Gastrocnemius medialis (tissue), 4 donors: ENCODE data around the gene RREB1. TPM values are rescaled to one million over a fixed set of nuclear protein-coding genes. Genes with fewer than 3 reads are reported as not detected.

Experiments used
- ATAC-seq, 2 donors: fragments of 150-250 bp; one replicate each; pipeline ENCODE4 v1.9.1; 2016
- DNase-seq, 2 donors: peaks; one replicate each; pipeline ENCODE4 v3.0.0-alpha.2; 2019
- H3K27ac ChIP-seq, 4 donors: fragments of 200-600 bp; sonication (generic); 1 replicate in 1 of 4; 2 replicates in 3 of 4; pipeline ENCODE4 v1.5.1; 2016 to 2018; ENCODE audit warnings: mild to moderate bottlenecking in 2 of 4, moderate library complexity in 1 of 4
- H3K27me3 ChIP-seq, 3 donors: fragments of 200-600 bp; sonication (generic) in 2 of 3; 1 replicate in 1 of 3; 2 replicates in 2 of 3; pipeline versions ENCODE4 v1.5.1 to v1.6.0; 2016 to 2019; ENCODE audit warnings: mild to moderate bottlenecking in 1 of 3, moderate library complexity in 1 of 3
- H3K36me3 ChIP-seq, 2 donors: fragments of 200-600 bp; sonication (generic) in 1 of 2; one replicate each; pipeline ENCODE4 v1.5.1; 2017 to 2018
- H3K4me1 ChIP-seq, 2 donors: fragments of 200-600 bp; sonication (generic) in 1 of 2; one replicate each; pipeline ENCODE4 v1.5.1; 2016 to 2017; ENCODE audit warnings: mild to moderate bottlenecking in 2 of 2
- H3K4me3 ChIP-seq, 4 donors: fragments of 200-600 bp; sonication (generic) in 3 of 4; 1 replicate in 1 of 4; 2 replicates in 3 of 4; pipeline ENCODE4 v1.5.1; 2016 to 2019; ENCODE audit warnings: mild to moderate bottlenecking in 2 of 4
- H3K9me3 ChIP-seq, 3 donors: fragments of 200-600 bp; sonication (generic) in 2 of 3; 1 replicate in 1 of 3; 2 replicates in 2 of 3; pipeline ENCODE4 v1.5.1; 2016 to 2019
- CTCF ChIP-seq, 5 experiments: fragments of 450-650 bp in 3 of 5; fragments of 200-600 bp in 2 of 5; sonication (generic) in 2 of 5; IDR thresholded peaks in 4 of 5; conservative IDR thresholded peaks in 1 of 5; 1 replicate in 4 of 5; 2 replicates in 1 of 5; pipeline ENCODE4 v1.5.1; 2016 to 2019; ENCODE audit warnings: antibody characterized with exemption in 5 of 5, mild to moderate bottlenecking in 3 of 5, moderate library complexity in 3 of 5
- POLR2A ChIP-seq, 2 donors: fragments of 450-650 bp; IDR thresholded peaks; one replicate each; pipeline ENCODE4 v1.6.1; 2017; ENCODE audit warnings: antibody characterized with exemption in 2 of 2, mild to moderate bottlenecking in 2 of 2, moderate library complexity in 2 of 2
- in situ Hi-C, 4 donors: fragments of 200-750 bp; cut with MboI; loops; one replicate each; pipeline versions ENCODE4 v1.15.0 to v1.8.0; 2017; ENCODE audit warnings: low sequenced_read_pairs in 4 of 4
- intact Hi-C: fragments of 100-400 bp; cut with DNase I; formaldehyde crosslinking; loops from one replicate; pipeline ENCODE4 v1.15.1; 2023; ENCODE audit warnings: low total_unique reads
- total RNA-seq, 4 donors: library from RNA; depleted of rRNA; stranded (reverse); fragments of >200 nt; gene quantifications; one replicate each; pipeline versions ENCODE4 v1.1.0 to v1.2.3, GENCODE V29; 2016

The RREB1 gene
- total RNA-seq, 4 donors from 2014 or later: 18.0 to 41.3 (median 39.2) TPM

DNA sequence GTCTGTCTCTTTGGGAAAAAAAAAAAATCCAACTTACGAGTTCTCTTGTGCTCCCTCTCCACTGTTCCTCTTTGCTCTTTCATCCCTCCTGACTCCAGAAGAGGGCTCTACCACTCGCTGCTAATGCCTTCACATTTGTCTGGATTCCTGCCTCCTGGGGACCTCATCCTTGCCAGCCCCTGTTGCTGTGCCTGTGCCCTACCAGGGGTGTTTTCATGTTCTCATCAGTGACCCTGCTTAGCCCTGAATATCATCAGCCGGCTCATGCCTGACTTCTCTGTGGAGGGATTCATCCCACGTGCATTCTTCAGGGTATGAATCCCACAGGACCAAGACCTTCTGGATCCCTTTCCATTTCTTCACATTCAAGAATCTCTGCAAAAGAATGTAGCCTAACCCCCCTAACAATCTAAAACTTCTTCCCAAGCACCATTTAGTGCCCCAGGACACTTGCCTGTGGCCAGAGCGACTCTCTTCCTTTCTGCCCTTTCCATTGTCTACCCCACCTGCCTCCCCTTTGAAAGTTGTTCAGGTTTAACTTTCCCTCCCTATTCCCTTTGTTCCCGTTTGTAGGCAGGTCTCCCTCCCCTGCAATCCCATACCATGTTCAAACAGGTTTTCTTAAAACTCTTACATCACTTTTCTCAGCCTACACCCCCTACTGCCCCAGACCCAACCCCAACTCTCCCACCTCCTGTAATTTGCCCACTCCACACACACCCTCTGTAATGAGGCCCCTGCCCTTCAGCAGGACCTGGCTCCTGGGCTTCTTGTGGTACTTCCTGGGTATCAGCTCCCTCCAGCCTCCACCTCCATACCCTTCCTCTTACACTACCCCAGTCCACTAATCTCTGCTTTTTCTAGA lies 50.2 kb downstream of the RREB1 start:
- DNase-seq (no peak), ATAC-seq (no peak)
- TF ChIP-seq POLR2A (IDR thresholded peaks at IDR 0.05): no peak
- TF ChIP-seq CTCF (IDR thresholded peaks at IDR 0.05 in 4 of 5, conservative IDR thresholded peaks at IDR 0.05 in 1 of 5): no peak
- no peak overlapping the region for H3K4me3 ChIP-seq
- H3K27ac ChIP-seq: peak overlapping the region; percentile 9 to 75 (median 24)
- H3K4me1 ChIP-seq: peaks cover 64 to 73% of the 10 kb centered on the region in 2 donors
- in situ Hi-C loops: no loop called here
- H3K36me3 ChIP-seq: no peaks in the 10 kb centered on the region
- H3K27me3 ChIP-seq: no peaks in the 10 kb centered on the region
- intact Hi-C loops: no loop called here
- H3K9me3 ChIP-seq: no peaks in the 10 kb centered on the region

DNA sequence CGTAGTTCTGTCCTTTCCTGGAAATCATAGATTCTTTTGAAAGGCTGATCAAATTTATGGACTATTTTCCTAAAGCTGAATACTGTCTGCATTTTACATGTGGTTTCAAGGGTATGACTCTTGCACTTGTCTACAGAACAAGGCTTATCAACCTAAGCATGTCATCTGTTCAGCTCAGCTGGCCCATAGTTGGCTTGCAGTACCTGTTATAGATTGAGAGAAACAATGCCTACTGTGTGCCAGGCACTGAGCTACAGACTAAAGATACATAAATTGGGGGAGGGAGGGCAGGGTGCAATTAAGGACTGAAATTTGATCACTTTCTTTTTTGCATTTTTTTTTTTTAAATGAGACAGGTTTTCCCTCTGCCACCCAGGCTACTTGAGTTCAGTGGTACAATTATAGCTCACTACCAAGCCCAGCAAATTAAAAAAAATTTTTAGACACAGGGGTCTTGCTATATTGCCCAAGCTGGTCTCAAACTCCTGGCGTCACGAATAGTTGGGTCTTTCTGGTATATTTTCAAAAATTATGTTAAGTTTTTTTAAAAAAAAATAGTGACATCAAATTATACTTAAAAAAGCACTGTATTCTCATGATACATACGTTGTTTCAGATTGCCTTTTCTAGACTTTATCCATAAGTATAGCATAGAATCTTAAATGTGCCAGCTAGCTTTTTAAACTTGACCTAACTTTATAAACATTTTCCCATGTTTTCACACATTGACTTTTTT lies 52.2 kb downstream of the RREB1 start:
- DNase-seq (no peak), ATAC-seq (no peak)
- TF ChIP-seq POLR2A (IDR thresholded peaks at IDR 0.05) (no peak), CTCF (IDR thresholded peaks at IDR 0.05 in 4 of 5, conservative IDR thresholded peaks at IDR 0.05 in 1 of 5) (no peak)
- peaks cover 68 to 71% of the 10 kb centered on the region in 2 donors for H3K4me1 ChIP-seq
- no peak overlapping the region for H3K4me3 ChIP-seq
- peak overlapping the region; percentile 9 to 75 (median 30) for H3K27ac ChIP-seq
- in situ Hi-C loops: no loop called here
- intact Hi-C loops: no loop called here
- no peaks in the 10 kb centered on the region for H3K9me3 ChIP-seq
- no peaks in the 10 kb centered on the region for H3K27me3 ChIP-seq
- no peaks in the 10 kb centered on the region for H3K36me3 ChIP-seq

DNA sequence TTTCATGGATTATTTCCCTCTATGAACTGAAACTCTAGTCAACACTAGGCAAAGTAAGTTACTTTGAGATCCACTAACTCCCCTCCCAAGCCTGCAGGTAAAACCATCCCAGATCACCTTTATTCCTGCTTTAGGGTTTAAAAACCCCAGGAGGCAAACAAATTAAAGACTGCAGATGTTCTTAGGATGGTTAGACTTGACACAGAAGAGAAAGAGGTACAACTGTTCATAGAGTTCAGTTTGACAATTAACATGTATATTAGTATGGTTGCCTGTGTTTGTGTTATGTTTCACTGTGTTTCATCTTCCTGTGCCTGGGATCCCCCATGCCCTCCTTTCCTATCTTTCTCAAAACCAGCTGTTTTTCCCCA lies 53.5 kb downstream of the RREB1 start:
- H3K4me1 ChIP-seq: peaks cover 68 to 71% of the 10 kb centered on the region in 2 donors

DNA sequence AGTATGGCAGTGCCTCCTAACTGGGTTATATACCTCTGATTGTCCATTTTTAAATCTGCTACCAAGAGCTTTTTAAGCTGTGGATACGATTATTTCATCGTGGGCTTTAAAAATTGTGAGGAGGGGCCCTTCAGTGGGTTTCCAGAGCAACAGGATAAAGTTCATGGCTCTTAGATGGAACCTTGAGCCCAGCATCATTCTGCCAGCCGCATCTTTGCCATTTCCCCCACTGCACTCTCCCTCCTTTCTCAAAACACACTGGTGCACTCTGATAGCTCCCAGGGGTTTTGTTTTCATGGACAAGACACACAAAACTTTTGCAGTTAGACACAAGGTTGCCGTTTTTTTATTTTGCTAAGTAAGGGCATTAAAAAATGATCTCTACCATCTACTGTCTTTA lies 54.1 kb downstream of the RREB1 start:
- Histone ChIP-seq H3K27ac (peak overlapping the region in 3 of 4 donors; percentile 1 to 30 (median 15)), H3K27me3 (no peaks in the 10 kb centered on the region), H3K4me1 (peaks cover 68 to 71% of the 10 kb centered on the region in 2 donors), H3K4me3 (no peak overlapping the region), H3K9me3 (no peaks in the 10 kb centered on the region), H3K36me3 (no peaks in the 10 kb centered on the region)
- intact Hi-C loops (no loop called here), in situ Hi-C loops (no loop called here)
- no peak for ATAC-seq
- DNase-seq: no peak
- TF ChIP-seq CTCF (IDR thresholded peaks at IDR 0.05 in 4 of 5, conservative IDR thresholded peaks at IDR 0.05 in 1 of 5): no peak
- TF ChIP-seq POLR2A (IDR thresholded peaks at IDR 0.05): no peak

More for the DNA sequence above, 53.5 kb downstream of the RREB1 start:
- Histone ChIP-seq H3K4me3 (no peak overlapping the region), H3K27me3 (no peaks in the 10 kb centered on the region), H3K9me3 (no peaks in the 10 kb centered on the region), H3K27ac (no peak overlapping the region), H3K36me3 (no peaks in the 10 kb centered on the region)
- in situ Hi-C loops (no loop called here), intact Hi-C loops (no loop called here)
- ATAC-seq: no peak
- no peak for DNase-seq
- TF ChIP-seq POLR2A (IDR thresholded peaks at IDR 0.05) (no peak), CTCF (IDR thresholded peaks at IDR 0.05 in 4 of 5, conservative IDR thresholded peaks at IDR 0.05 in 1 of 5) (no peak)
